ENCODE data around the gene OSBPL7. TPM values are rescaled to one million over a fixed set of nuclear protein-coding genes. Genes with fewer than 3 reads are reported as not detected.

OSBPL7 gene
- total RNA-seq, 2 donors from 2014 or later, result 58.9 to 87.0 TPM

- ATAC-seq (peak; percentile 46), DNase-seq (peak in 1 of 2 donors; percentile 58)
- intact Hi-C loops (cut with DNase I, micrococcal nuclease), result no loop called here
These were observed 10.5 kb downstream of the OSBPL7 start for GRCh38 chr17:47810901-47811635.

- ATAC-seq, result peak; percentile 84
- DNase-seq, result peak; percentile 88 to 91
- intact Hi-C loops (cut with DNase I, micrococcal nuclease), result no loop called here
These were observed 11.3 kb downstream of the OSBPL7 start for GRCh38 chr17:47810200-47810821.

- ATAC-seq, result no peak
- intact Hi-C loops (cut with DNase I, micrococcal nuclease), result no loop called here
- no peak for DNase-seq
These were observed 12.6 kb downstream of the OSBPL7 start for GRCh38 chr17:47808830-47809480.

- intact Hi-C loops (cut with DNase I, micrococcal nuclease), result no loop called here
- DNase-seq (no peak), ATAC-seq (no peak)
These were observed 13.4 kb downstream of the OSBPL7 start for GRCh38 chr17:47808036-47808829.

GRCh38 chr17:47807421-47807820, 14.2 kb downstream of the OSBPL7 start:
- ATAC-seq (no peak), DNase-seq (no peak)
- intact Hi-C loops (cut with DNase I, micrococcal nuclease), result no loop called here

- ATAC-seq, result no peak
- DNase-seq, result no peak
- intact Hi-C loops (cut with DNase I, micrococcal nuclease), result no loop called here
These were observed 14.7 kb downstream of the OSBPL7 start for GRCh38 chr17:47806913-47807255.

- intact Hi-C loops (cut with DNase I, micrococcal nuclease), result no loop called here
- DNase-seq (no peak), ATAC-seq (no peak)
These were observed 15.3 kb downstream of the OSBPL7 start for GRCh38 chr17:47806026-47806912.

GRCh38 chr17:47804461-47804860, 17.1 kb downstream of the OSBPL7 start:
- intact Hi-C loops (cut with DNase I, micrococcal nuclease), result no loop called here
- no peak for DNase-seq
- no peak for ATAC-seq

GRCh38 chr17:47803751-47804150, 17.8 kb downstream of the OSBPL7 start:
- DNase-seq, result no peak
- ATAC-seq, result no peak
- intact Hi-C loops (cut with DNase I, micrococcal nuclease), result no loop called here

GRCh38 chr17:47803201-47803600, 18.4 kb downstream of the OSBPL7 start:
- ATAC-seq (no peak), DNase-seq (no peak)
- intact Hi-C loops (cut with DNase I, micrococcal nuclease), result no loop called here

- ATAC-seq (peak; percentile 85), DNase-seq (peak in 1 of 2 donors; percentile 61)
- intact Hi-C loops (cut with DNase I, micrococcal nuclease), result no loop called here
These were observed 19.1 kb downstream of the OSBPL7 start for GRCh38 chr17:47802341-47803022.

GRCh38 chr17:47801906-47802305, 19.7 kb downstream of the OSBPL7 start:
- ATAC-seq (no peak), DNase-seq (no peak)
- intact Hi-C loops (cut with DNase I, micrococcal nuclease), result no loop called here

- DNase-seq, result no peak
- intact Hi-C loops (cut with DNase I, micrococcal nuclease), result no loop called here
- no peak for ATAC-seq
These were observed 20.3 kb downstream of the OSBPL7 start for GRCh38 chr17:47801176-47801765.

- ATAC-seq (no peak), DNase-seq (no peak)
These were observed 20.9 kb downstream of the OSBPL7 start for GRCh38 chr17:47800686-47801085.

GRCh38 chr17:47797797-47798196, 23.8 kb downstream of the OSBPL7 start:
- ATAC-seq (no peak), DNase-seq (no peak)
- intact Hi-C loops (cut with DNase I, micrococcal nuclease), result no loop called here

More at GRCh38 chr17:47800686-47801085, 20.9 kb downstream of the OSBPL7 start:
- intact Hi-C loops (cut with DNase I, micrococcal nuclease), result no loop called here

- no peak for DNase-seq
- intact Hi-C loops (cut with DNase I, micrococcal nuclease), result no loop called here
These were observed 28.6 kb downstream of the OSBPL7 start for GRCh38 chr17:47792979-47793378.

GRCh38 chr17:47792457-47792856, 29.1 kb downstream of the OSBPL7 start:
- intact Hi-C loops (cut with DNase I, micrococcal nuclease), result no loop called here
- ATAC-seq, result no peak
- DNase-seq, result no peak

More at GRCh38 chr17:47792979-47793378, 28.6 kb downstream of the OSBPL7 start:
- ATAC-seq, result no peak

- ATAC-seq, result no peak
- DNase-seq, result no peak
- intact Hi-C loops (cut with DNase I, micrococcal nuclease), result no loop called here
These were observed 30.6 kb downstream of the OSBPL7 start for GRCh38 chr17:47791025-47791424.
